ENCODE data around the gene ATG7.
"Not testable (repeated sequence)": the region's sequence is repeated elsewhere in the genome, so short reads cannot be mapped to it uniquely, and the experiment has no call there.

Gene ATG7

GRCh38 chr3:11304175-11304574, 32.0 kb downstream of the ATG7 start:
- no peak for DNase-seq

GRCh38 chr3:11305509-11305908, 33.3 kb downstream of the ATG7 start:
- DNase-seq = no peak

- DNase-seq = no peak
Measured at GRCh38 chr3:11306817-11307589, 34.8 kb downstream of the ATG7 start.

GRCh38 chr3:11307830-11308432, 35.7 kb downstream of the ATG7 start:
- no peak for DNase-seq

- DNase-seq = no peak
Measured at GRCh38 chr3:11310258-11310657, 38.1 kb downstream of the ATG7 start.

- DNase-seq = no peak
Measured at GRCh38 chr3:11312166-11312565, 40.0 kb downstream of the ATG7 start.

GRCh38 chr3:11317300-11317699, 45.1 kb downstream of the ATG7 start:
- DNase-seq = no peak

- no peak for DNase-seq
Measured at GRCh38 chr3:11322931-11323330, 50.7 kb downstream of the ATG7 start.

- no peak for DNase-seq
Measured at GRCh38 chr3:11323813-11324212, 51.6 kb downstream of the ATG7 start.

- no peak for DNase-seq
Measured at GRCh38 chr3:11327619-11328018, 55.4 kb downstream of the ATG7 start.

GRCh38 chr3:11328196-11328945, 56.2 kb downstream of the ATG7 start:
- DNase-seq = no peak

GRCh38 chr3:11329777-11330176, 57.6 kb downstream of the ATG7 start:
- DNase-seq = no peak

GRCh38 chr3:11331101-11331500, 58.9 kb downstream of the ATG7 start:
- no peak for DNase-seq

- no peak for DNase-seq
Measured at GRCh38 chr3:11335056-11335608, 62.9 kb downstream of the ATG7 start.

- no peak for DNase-seq
Measured at GRCh38 chr3:11339541-11339940, 67.3 kb downstream of the ATG7 start.

GRCh38 chr3:11346416-11346815, 74.2 kb downstream of the ATG7 start:
- no peak for DNase-seq

- not testable (repeated sequence) for DNase-seq
Measured at GRCh38 chr3:11348877-11349276, 76.7 kb downstream of the ATG7 start.

GRCh38 chr3:11349446-11349845, 77.2 kb downstream of the ATG7 start:
- no peak for DNase-seq

- DNase-seq = no peak
Measured at GRCh38 chr3:11350374-11350773, 78.2 kb downstream of the ATG7 start.

- no peak for DNase-seq
Measured at GRCh38 chr3:11351451-11351850, 79.3 kb downstream of the ATG7 start.

- DNase-seq = no peak
Measured at GRCh38 chr3:11356269-11356668, 84.1 kb downstream of the ATG7 start.

- DNase-seq = no peak
Measured at GRCh38 chr3:11362600-11362999, 90.4 kb downstream of the ATG7 start.

- DNase-seq = no peak
Measured at GRCh38 chr3:11363715-11364114, 91.5 kb downstream of the ATG7 start.

GRCh38 chr3:11364181-11364580, 92.0 kb downstream of the ATG7 start:
- no peak for DNase-seq

Measured in NCI-H1930 (cell line).